Measurements from ENCODE around the gene RABGGTB. TPM values are rescaled to one million over a fixed set of nuclear protein-coding genes. Genes with fewer than 3 reads are reported as not detected.

Gene RABGGTB
- total and polyA plus RNA-seq, 9 of the 15 experiments (the other 6 are each of a cell fraction or from before 2014, with no cell fraction given): 148 to 354 (median 206) TPM

- TF ChIP-seq NR2C1 (IDR thresholded peaks at IDR 0.05) (0 out of 2 replicates have a peak, but pooled peaks have one; percentile 9), NR2C1 (tag; IDR thresholded peaks at IDR 0.05) (no peak), BRD9 (IDR thresholded peaks at IDR 0.05; ENCODE audit: low read depth, partially characterized antibody) (peak; percentile 9), THRB (CRISPR knock-in tag; conservative IDR thresholded peaks at IDR 0.05) (no peak), HDAC8 (tag; IDR thresholded peaks at IDR 0.05) (no peak), ZNF449 (CRISPR knock-in tag; IDR thresholded peaks at IDR 0.05) (no peak), KLF1 (tag; IDR thresholded peaks at IDR 0.05) (no peak), CHD1 (IDR thresholded peaks at IDR 0.05; ENCODE audit: low read length) (no peak), DDX20 (tag; IDR thresholded peaks at IDR 0.05; ENCODE audit: low read depth) (no peak), RCOR1 (IDR thresholded peaks at IDR 0.05; ENCODE audit: borderline replicate concordance in 1 of 2, low read depth in 2 of 2, low read length in 2 of 2) (no peak), DEAF1 (CRISPR knock-in tag; IDR thresholded peaks at IDR 0.05) (no peak), MED1 (CRISPR knock-in tag; IDR thresholded peaks at IDR 0.05; ENCODE audit: borderline replicate concordance) (no peak), HBP1 (CRISPR knock-in tag; IDR thresholded peaks at IDR 0.05) (peak; percentile 32; the same call in 1 of the 2 replicates), ZNF324 (CRISPR knock-in tag; IDR thresholded peaks at IDR 0.05) (no peak), ZBTB8A (IDR thresholded peaks at IDR 0.05; ENCODE audit: partially characterized antibody) (no peak), TAF7 (tag; IDR thresholded peaks at IDR 0.05) (peak; percentile 29; the same call in 1 of the 2 replicates), NFRKB (IDR thresholded peaks at IDR 0.05; ENCODE audit: low read depth) (peak; percentile 88), MAZ (CRISPR knock-in tag; conservative IDR thresholded peaks at IDR 0.05 in 1 of 2, IDR thresholded peaks at IDR 0.05 in 1 of 2) (no peak), ZNF347 (CRISPR knock-in tag; IDR thresholded peaks at IDR 0.05; ENCODE audit: low read depth) (no peak), ELF2 (CRISPR knock-in tag; IDR thresholded peaks at IDR 0.05) (no peak), ZNF165 (CRISPR knock-in tag; IDR thresholded peaks at IDR 0.05; ENCODE audit: borderline replicate concordance) (no peak)
Observed at GRCh38 chr1:75785320-75785982, 605 bp upstream of the RABGGTB start (continued).

Data from K562 (cell line).